SK-N-SH (cell line): ENCODE results near the gene STUB1. TPM values are rescaled to one million over a fixed set of nuclear protein-coding genes. Genes with fewer than 3 reads are reported as not detected.

Experiments
- CTCF ChIA-PET: fragments of 300-600, 350-600 bp; formaldehyde crosslinking; extraction: SDS; loops from one replicate; lab custom pipeline; 2021; lab: Yijun Ruan, JAX
- POLR2A ChIA-PET: fragments of 350-600 bp; sonication (Branson Sonifier 250); formaldehyde crosslinking; extraction: SDS; loops from one replicate; lab custom pipeline; 2020; ENCODE audit warnings: antibody characterized with exemption, inconsistent platforms; lab: Yijun Ruan, JAX
- DNase-seq: peaks from one replicate; pipeline ENCODE4 v3.0.0; 2012
- H2AFZ ChIP-seq: fragments of 200-600 bp; sonication (generic); 2 replicates; pipeline ENCODE4 v1.8.1; 2016; ENCODE audit warnings: antibody characterized with exemption, mild to moderate bottlenecking, low read depth
- H3F3A ChIP-seq: fragments of 200-600 bp; sonication (generic); replicated peaks from 2 replicates; pipeline ENCODE3; 2016; ENCODE audit warnings: antibody characterized with exemption, mild to moderate bottlenecking; ENCODE audit not compliant: insufficient read depth
- H3K27ac ChIP-seq, 2 experiments: fragments of 200-500 bp in 1 of 2; fragments of 200-600 bp in 1 of 2; sonication (Bioruptor generic) in 1 of 2; sonication (generic), shearing (Covaris generic) in 1 of 2; 2 replicates each; pipeline versions ENCODE4 v1.5.1 to v1.6.1; 2014 to 2016; ENCODE audit warnings: low read depth in 2 of 2, inconsistent platforms in 1 of 2, low read length in 1 of 2, mild to moderate bottlenecking in 1 of 2, mixed read lengths in 1 of 2
- H3K27me3 ChIP-seq: fragments of 200-600 bp; sonication (generic), shearing (Covaris generic); 2 replicates; pipeline ENCODE4 v1.6.1; 2016; ENCODE audit warnings: mixed run types; ENCODE audit not compliant: insufficient read depth
- H3K36me3 ChIP-seq, 2 experiments: fragments of 200-500 bp in 1 of 2; fragments of 200-600 bp in 1 of 2; sonication (Bioruptor generic) in 1 of 2; sonication (generic) in 1 of 2; replicated peaks in 1 of 2; 2 replicates each; pipeline versions ENCODE3 to v1.5.1; 2014 to 2016; ENCODE audit warnings: low read length in 1 of 2, mild to moderate bottlenecking in 1 of 2; ENCODE audit not compliant: insufficient read depth in 2 of 2, control insufficient read depth in 1 of 2
- H3K4me1 ChIP-seq, 2 experiments: fragments of 200-500 bp in 1 of 2; fragments of 200-600 bp in 1 of 2; sonication (Bioruptor generic) in 1 of 2; sonication (generic), shearing (Covaris generic) in 1 of 2; 2 replicates each; pipeline versions ENCODE4 v1.5.1 to v1.6.1; 2014 to 2016; ENCODE audit warnings: low read depth in 1 of 2, low read length in 1 of 2, mixed run types in 1 of 2; ENCODE audit not compliant: insufficient read depth in 2 of 2, control insufficient read depth in 1 of 2
- H3K4me2 ChIP-seq: fragments of 200-600 bp; sonication (generic), shearing (Covaris generic); 2 replicates; pipeline ENCODE4 v1.6.1; 2017; ENCODE audit warnings: mixed run types
- H3K4me3 ChIP-seq, 2 experiments: fragments of 200-500 bp in 1 of 2; fragments of 200-600 bp in 1 of 2; sonication (Bioruptor generic) in 1 of 2; sonication (generic), shearing (Covaris generic) in 1 of 2; 2 replicates each; pipeline versions ENCODE4 v1.5.1 to v1.8.1; 2014 to 2016; ENCODE audit warnings: low read depth in 2 of 2, inconsistent platforms in 1 of 2, low read length in 1 of 2, mild to moderate bottlenecking in 1 of 2, mixed read lengths in 1 of 2, moderate library complexity in 1 of 2
- H3K79me2 ChIP-seq: fragments of 200-600 bp; sonication (generic); 2 replicates; pipeline ENCODE4 v1.8.1; 2017; ENCODE audit warnings: mild to moderate bottlenecking; ENCODE audit not compliant: insufficient read depth
- H3K9ac ChIP-seq: fragments of 200-600 bp; sonication (generic); 2 replicates; pipeline ENCODE4 v1.6.1; 2017; ENCODE audit warnings: mixed run types
- H3K9me2 ChIP-seq: fragments of 200-600 bp; sonication (generic); 2 replicates; pipeline ENCODE4 v1.6.1; 2017; ENCODE audit warnings: mixed run types
- H3K9me3 ChIP-seq: fragments of 200-600 bp; sonication (generic); 2 replicates; pipeline ENCODE4 v1.6.1; 2017; ENCODE audit warnings: mixed run types, mild to moderate bottlenecking, moderate library complexity
- H4K20me1 ChIP-seq: fragments of 200-600 bp; sonication (generic); 2 replicates; pipeline ENCODE4 v1.6.1; 2017; ENCODE audit warnings: mild to moderate bottlenecking, mixed run types; ENCODE audit not compliant: insufficient read depth
- CTCF ChIP-seq: fragments of 200-600 bp; sonication (generic); IDR thresholded peaks from 2 replicates; pipeline ENCODE4 v1.6.1; 2017; ENCODE audit warnings: antibody characterized with exemption, mild to moderate bottlenecking, moderate library complexity
- FOSL2 ChIP-seq: IDR thresholded peaks from 2 replicates; pipeline ENCODE4 v1.4.0; 2012; ENCODE audit warnings: low read depth, mild to moderate bottlenecking, moderate library complexity, borderline replicate concordance
- FOXJ3 ChIP-seq: sonication (generic); formaldehyde crosslinking; IDR thresholded peaks from 2 replicates; pipeline ENCODE4 v1.5.1; 2020; ENCODE audit warnings: mild to moderate bottlenecking, missing genetic modification reagents
- FOXM1 ChIP-seq: IDR thresholded peaks from 2 replicates; pipeline ENCODE4 v1.4.0; 2012; ENCODE audit warnings: low read depth, mild to moderate bottlenecking
- GABPA ChIP-seq: IDR thresholded peaks from 2 replicates; pipeline ENCODE4 v1.4.0; 2012; ENCODE audit warnings: low read depth, mild to moderate bottlenecking
- GATA2 ChIP-seq: sonication (generic); formaldehyde crosslinking; IDR thresholded peaks from 2 replicates; pipeline ENCODE4 v1.5.0; 2020; ENCODE audit warnings: mild to moderate bottlenecking, missing genetic modification reagents
- JUND ChIP-seq: IDR thresholded peaks from 2 replicates; pipeline ENCODE4 v1.4.0; 2012
- MXI1 ChIP-seq: IDR thresholded peaks from 2 replicates; pipeline ENCODE4 v1.6.1; 2012; ENCODE audit warnings: mild to moderate bottlenecking, low read depth, low read length, improper control_type of control experiment
- NFIC ChIP-seq: IDR thresholded peaks from 2 replicates; pipeline ENCODE4 v1.4.0; 2012; ENCODE audit warnings: borderline replicate concordance
- NRF1 ChIP-seq: IDR thresholded peaks from 2 replicates; pipeline ENCODE4 v1.6.1; 2012; ENCODE audit warnings: low read depth, mild to moderate bottlenecking, low read length
- PBX3 ChIP-seq: IDR thresholded peaks from 2 replicates; pipeline ENCODE4; 2012
- POLR2AphosphoS5 ChIP-seq: IDR thresholded peaks from 2 replicates; pipeline ENCODE4 v1.6.1; 2012; ENCODE audit warnings: low read depth, low read length
- REST ChIP-seq: IDR thresholded peaks from 2 replicates; pipeline ENCODE4 v1.6.1; 2012; ENCODE audit warnings: mild to moderate bottlenecking, low read depth, low read length, moderate library complexity
- RXRA ChIP-seq: IDR thresholded peaks from 2 replicates; pipeline ENCODE4 v1.4.0; 2012; ENCODE audit warnings: low read depth, mild to moderate bottlenecking, borderline replicate concordance
- SIN3A ChIP-seq: IDR thresholded peaks from 2 replicates; pipeline ENCODE4 v1.6.1; 2012; ENCODE audit warnings: low read depth, mild to moderate bottlenecking, low read length, moderate library complexity, borderline replicate concordance
- TAF1 ChIP-seq: IDR thresholded peaks from 2 replicates; pipeline ENCODE4 v1.6.1; 2012; ENCODE audit warnings: low read depth, mild to moderate bottlenecking, low read length, moderate library complexity, borderline replicate concordance
- TCF12 ChIP-seq: IDR thresholded peaks from 2 replicates; pipeline ENCODE4 v1.4.0; 2012
- TEAD4 ChIP-seq: IDR thresholded peaks from 2 replicates; pipeline ENCODE4 v1.4.0; 2012; ENCODE audit warnings: mild to moderate bottlenecking, borderline replicate concordance; ENCODE audit not compliant: insufficient read depth
- USF2 ChIP-seq: fragments of 150-350 bp; IDR thresholded peaks from 2 replicates; pipeline ENCODE4 v1.6.1; 2017; ENCODE audit warnings: antibody characterized with exemption, low read length, low read depth, borderline replicate concordance
- ZBTB33 ChIP-seq: IDR thresholded peaks from 2 replicates; pipeline ENCODE4 v1.4.0; 2012; ENCODE audit warnings: low read depth, borderline replicate concordance
- WGBS: methylation state at CpG from one replicate; pipeline ENCODE4 v1.1.6; 2017; ENCODE audit warnings: low lambda C conversion rate; 5-methylcytosine and 5-hydroxymethylcytosine counted together
- polyA plus RNA-seq, 3 experiments: library from polyadenylated mRNA; depleted of rRNA; stranded (reverse); fragments of >200 nt; gene quantifications; 2 replicates each; pipeline ENCODE4 v1.2.3, GENCODE V29; 2012

STUB1 gene
- polyA plus RNA-seq, 1 of the 3 experiments (the other 2 are of a cell fraction) = 323 TPM

- TF ChIP-seq FOXJ3 (CRISPR knock-in tag) = 0 out of 2 replicates have a peak, but pooled peaks have one; percentile 44
- peak; percentile 34; the same call in 1 of the 2 replicates for TF ChIP-seq POLR2AphosphoS5
- TF ChIP-seq FOSL2 = no peak
- peak; percentile 25; the same call in 1 of the 2 replicates for TF ChIP-seq TAF1
- TF ChIP-seq GABPA = no peak
- no peak for TF ChIP-seq JUND
- peak; percentile 74; the same call in 1 of the 2 replicates for TF ChIP-seq MXI1
These were observed 1.1 kb upstream of the STUB1 start (continued) for GRCh38 chr16:678858-679813.

- no peaks in the 10 kb centered on the region for H3K9me3 ChIP-seq
- peaks cover 23% of the 10 kb centered on the region for H4K20me1 ChIP-seq
- peaks cover 10% of the 10 kb centered on the region for H3F3A ChIP-seq
- peak overlapping the region; percentile 80 for H3K9ac ChIP-seq
- 33% methylated on average over 1 of the region's 38 CpGs for WGBS
- H3K27ac ChIP-seq = peak overlapping the region; percentile 86 to 98; a peak in 3 of 4 replicates
- CTCF ChIA-PET = interaction anchor here (0.8 to 3.8 kb wide), 9 partner anchors 9 to 92 kb away, joined by 3 to 20 read pairs (median 4); partner anchors contain the start of genes ANTKMT, METRN, RHOT2 and WDR24
- H3K36me3 ChIP-seq = peaks cover 13 to 30% of the 10 kb centered on the region in 2 experiments
- H3K9me2 ChIP-seq = no peaks in the 10 kb centered on the region
- H3K4me1 ChIP-seq = peaks cover 8 to 51% of the 10 kb centered on the region in 2 experiments; a peak in 2 of 4 replicates
- peaks cover 37% of the 10 kb centered on the region for H3K79me2 ChIP-seq
- no peaks in the 10 kb centered on the region for H3K27me3 ChIP-seq
- no peak overlapping the region for H2AFZ ChIP-seq
- peak overlapping the region; percentile 78 to 96 for H3K4me3 ChIP-seq
- DNase-seq = no peak
- peak overlapping the region; percentile 90 for H3K4me2 ChIP-seq
- POLR2A ChIA-PET = interaction anchor here (0.9 to 2.2 kb wide), 5 partner anchors 9 to 40 kb away, joined by 3 to 12 read pairs (median 4); partner anchors contain the start of genes RHOT2, WDR24 and WDR90
- TF ChIP-seq ZBTB33 (no peak), TCF12 (no peak), TEAD4 (no peak), FOXM1 (no peak), USF2 (no peak), SIN3A (no peak), PBX3 (no peak), GATA2 (CRISPR knock-in tag) (no peak), NFIC (no peak), NRF1 (no peak), MXI1 (no peak), REST (no peak), JUND (no peak), CTCF (no peak), RXRA (no peak)
These were observed 375 bp downstream of the STUB1 start for GRCh38 chr16:680625-680945.
